Neural progenitor cell (in vitro differentiated cells): ENCODE results near the gene HS3ST4.

Experiments
- EZH2 ChIP-seq: fragments of 200-600 bp; sonication (generic); IDR thresholded peaks from 2 replicates; pipeline ENCODE4 v1.6.1; 2017; ENCODE audit warnings: antibody characterized with exemption, mild to moderate bottlenecking, moderate library complexity
- EZH2phosphoT487 ChIP-seq: fragments of 200-600 bp; sonication (generic); IDR thresholded peaks from 2 replicates; pipeline ENCODE4 v1.6.1; 2017; ENCODE audit warnings: antibody characterized with exemption
- TF ChIP-seq, protein P1 (sequence below): fragments of 200-600 bp; sonication (generic); IDR thresholded peaks from 2 replicates; pipeline ENCODE4 v1.5.1; 2017; ENCODE audit warnings: antibody characterized with exemption, mild to moderate bottlenecking

GRCh38 chr16:26012376-26012775 lies 320.6 kb downstream of the HS3ST4 start:
- TF ChIP-seq, protein P1, sequence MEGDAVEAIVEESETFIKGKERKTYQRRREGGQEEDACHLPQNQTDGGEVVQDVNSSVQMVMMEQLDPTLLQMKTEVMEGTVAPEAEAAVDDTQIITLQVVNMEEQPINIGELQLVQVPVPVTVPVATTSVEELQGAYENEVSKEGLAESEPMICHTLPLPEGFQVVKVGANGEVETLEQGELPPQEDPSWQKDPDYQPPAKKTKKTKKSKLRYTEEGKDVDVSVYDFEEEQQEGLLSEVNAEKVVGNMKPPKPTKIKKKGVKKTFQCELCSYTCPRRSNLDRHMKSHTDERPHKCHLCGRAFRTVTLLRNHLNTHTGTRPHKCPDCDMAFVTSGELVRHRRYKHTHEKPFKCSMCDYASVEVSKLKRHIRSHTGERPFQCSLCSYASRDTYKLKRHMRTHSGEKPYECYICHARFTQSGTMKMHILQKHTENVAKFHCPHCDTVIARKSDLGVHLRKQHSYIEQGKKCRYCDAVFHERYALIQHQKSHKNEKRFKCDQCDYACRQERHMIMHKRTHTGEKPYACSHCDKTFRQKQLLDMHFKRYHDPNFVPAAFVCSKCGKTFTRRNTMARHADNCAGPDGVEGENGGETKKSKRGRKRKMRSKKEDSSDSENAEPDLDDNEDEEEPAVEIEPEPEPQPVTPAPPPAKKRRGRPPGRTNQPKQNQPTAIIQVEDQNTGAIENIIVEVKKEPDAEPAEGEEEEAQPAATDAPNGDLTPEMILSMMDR, result no peak
- TF ChIP-seq EZH2phosphoT487, result no peak
- TF ChIP-seq EZH2, result no peak
